GM18867 (cell line): Measurements from ENCODE around the gene DESI2.
"Not testable (repeated sequence)": the region's sequence is repeated elsewhere in the genome, so short reads cannot be mapped to it uniquely, and the experiment has no call there.

Experiments
- ATAC-seq: cut with Tn5 transposase; IDR thresholded peaks from one replicate; pipeline ENCODE4 v1.9.1; 2021; ENCODE audit warnings: mild to moderate bottlenecking, moderate library complexity; ENCODE audit not compliant: unreplicated experiment

DESI2 gene

GRCh38 chr1:244704107-244704506 lies 51.2 kb downstream of the DESI2 start:
- ATAC-seq: no peak

DNA sequence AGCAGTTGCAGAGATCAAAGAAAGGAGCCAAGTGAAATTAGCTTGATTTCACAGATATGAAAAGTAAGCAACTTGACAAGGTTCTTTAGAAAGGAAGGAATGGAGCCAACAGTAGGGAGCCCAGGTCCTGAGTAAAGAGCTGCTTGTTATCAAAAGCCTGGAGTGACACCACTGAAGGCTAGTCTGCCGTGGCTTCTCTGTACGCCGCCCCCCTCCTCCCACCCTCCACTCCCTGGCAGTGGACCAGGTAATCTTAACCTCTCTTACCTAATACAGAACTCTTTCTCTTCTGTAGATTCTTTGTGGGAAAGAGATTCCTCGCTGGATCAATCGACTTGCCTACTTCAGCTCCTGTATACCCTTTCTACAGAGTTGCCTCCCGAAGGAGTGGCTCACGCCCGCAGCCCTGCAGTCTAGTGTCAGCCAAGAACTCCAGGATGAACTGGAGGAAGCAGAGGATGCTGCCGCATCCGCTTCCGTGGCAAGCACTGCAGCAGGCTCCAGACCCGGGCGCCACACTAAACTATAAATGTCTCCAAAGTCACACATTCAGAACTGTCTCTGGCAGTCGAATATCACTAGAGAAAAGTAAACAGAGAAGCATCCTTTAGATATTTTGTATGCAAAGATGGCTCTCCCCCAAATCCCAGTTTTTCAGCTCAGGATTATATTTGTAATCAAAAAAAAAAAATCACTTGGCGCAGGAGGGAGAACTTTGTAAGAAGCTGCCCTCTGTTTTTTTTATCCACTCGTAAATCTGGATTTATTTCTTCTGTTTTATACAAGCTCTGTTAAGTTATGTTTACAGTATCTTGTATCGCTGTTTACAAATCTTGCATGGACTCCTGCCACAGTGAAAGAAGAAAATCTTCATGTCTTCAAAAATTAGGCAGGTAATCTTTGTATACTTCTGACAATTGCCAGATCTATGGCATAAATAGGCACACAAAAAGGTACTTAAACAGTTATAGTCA lies 52.6 kb downstream of the DESI2 start:
- ATAC-seq: no peak

- no peak for ATAC-seq
These were observed 56.1 kb downstream of the DESI2 start for GRCh38 chr1:244709076-244709475.

GRCh38 chr1:244709476-244710368 lies 56.8 kb downstream of the DESI2 start:
- no peak for ATAC-seq

- ATAC-seq: no peak
These were observed 57.6 kb downstream of the DESI2 start for GRCh38 chr1:244710474-244711062.

DNA sequence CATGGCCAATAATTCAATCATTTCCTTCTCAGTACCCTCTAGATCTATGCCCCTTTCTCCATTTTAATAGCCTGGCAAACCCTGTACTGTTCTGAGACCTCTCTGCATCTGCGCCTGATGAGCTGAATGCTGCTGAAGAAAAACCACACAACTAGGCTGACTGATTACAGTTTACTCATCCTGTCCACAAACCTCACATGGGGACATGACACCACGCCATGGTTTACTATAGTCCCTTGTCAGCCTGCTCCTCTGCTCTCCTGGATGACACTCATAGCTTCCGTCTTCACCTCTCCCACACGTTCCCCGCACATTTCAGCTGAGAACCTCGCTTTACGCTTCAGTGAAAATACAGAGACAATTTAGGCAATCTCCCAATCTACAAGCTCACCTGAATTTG lies 59.7 kb downstream of the DESI2 start:
- ATAC-seq: peak; percentile 65

- no peak for ATAC-seq
These were observed 60.4 kb downstream of the DESI2 start for GRCh38 chr1:244713332-244713731.

DNA sequence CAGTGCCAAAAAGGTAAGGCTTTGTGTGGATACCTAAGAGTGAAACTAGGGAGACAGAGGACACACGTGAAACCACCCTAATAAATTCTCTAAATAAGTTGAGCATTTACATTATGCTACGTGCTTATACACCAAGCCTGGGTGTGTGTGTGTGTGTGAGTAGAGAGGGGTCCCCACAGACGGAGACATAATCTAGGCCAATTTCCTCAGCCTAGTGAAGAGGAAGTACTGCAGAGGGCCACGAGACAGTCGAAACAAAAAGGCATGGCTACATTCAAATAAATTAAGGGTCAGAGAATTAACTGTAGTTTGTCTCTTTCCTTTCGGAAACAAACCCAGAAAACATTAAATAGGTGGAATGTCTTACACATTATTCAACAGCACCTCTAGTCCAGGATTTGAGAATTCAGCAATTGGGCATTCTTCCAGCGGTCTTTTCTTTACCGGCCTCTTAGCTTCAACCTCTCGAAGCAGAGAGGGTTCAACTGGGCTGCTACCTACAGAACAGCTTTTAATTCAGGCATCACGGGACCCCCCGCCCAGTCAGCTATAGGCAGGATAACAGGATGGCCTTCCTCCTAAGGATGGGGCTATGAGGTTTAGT lies 75.0 kb downstream of the DESI2 start:
- no peak for ATAC-seq

- no peak for ATAC-seq
These were observed 77.4 kb downstream of the DESI2 start for GRCh38 chr1:244730153-244730933.

DNA sequence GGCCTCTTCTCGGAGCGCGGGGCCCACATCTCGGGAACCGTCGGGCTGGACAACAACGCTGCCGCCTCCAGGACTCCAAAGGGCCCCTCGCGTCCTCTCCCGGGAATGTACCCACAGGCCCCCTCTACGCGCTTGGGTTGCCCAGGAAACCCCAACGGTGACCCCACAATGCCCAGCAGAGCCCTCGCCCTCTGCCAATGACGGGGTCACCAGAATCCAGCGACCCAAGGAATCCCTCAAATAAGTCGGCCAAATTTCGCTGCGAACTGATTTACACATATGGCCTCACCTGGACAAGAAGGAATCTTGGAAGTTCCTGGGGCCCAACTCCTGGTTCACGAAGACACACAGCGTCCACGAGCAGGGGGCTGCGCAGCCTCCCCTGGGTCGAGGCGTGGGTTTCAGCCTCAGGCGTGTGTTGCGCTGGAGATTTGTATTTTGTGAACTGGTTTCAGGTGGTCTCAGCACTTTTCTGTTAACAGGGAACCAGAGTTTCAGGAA lies 78.1 kb downstream of the DESI2 start:
- no peak for ATAC-seq

GRCh38 chr1:244731651-244732050 lies 78.7 kb downstream of the DESI2 start:
- ATAC-seq: no peak

- ATAC-seq: no peak
These were observed 80.0 kb downstream of the DESI2 start for GRCh38 chr1:244732851-244733450.

GRCh38 chr1:244735404-244735803 lies 82.5 kb downstream of the DESI2 start:
- ATAC-seq: no peak

GRCh38 chr1:244735876-244736561 lies 83.1 kb downstream of the DESI2 start:
- no peak for ATAC-seq

GRCh38 chr1:244739140-244739539 lies 86.2 kb downstream of the DESI2 start:
- not testable (repeated sequence) for ATAC-seq

DNA sequence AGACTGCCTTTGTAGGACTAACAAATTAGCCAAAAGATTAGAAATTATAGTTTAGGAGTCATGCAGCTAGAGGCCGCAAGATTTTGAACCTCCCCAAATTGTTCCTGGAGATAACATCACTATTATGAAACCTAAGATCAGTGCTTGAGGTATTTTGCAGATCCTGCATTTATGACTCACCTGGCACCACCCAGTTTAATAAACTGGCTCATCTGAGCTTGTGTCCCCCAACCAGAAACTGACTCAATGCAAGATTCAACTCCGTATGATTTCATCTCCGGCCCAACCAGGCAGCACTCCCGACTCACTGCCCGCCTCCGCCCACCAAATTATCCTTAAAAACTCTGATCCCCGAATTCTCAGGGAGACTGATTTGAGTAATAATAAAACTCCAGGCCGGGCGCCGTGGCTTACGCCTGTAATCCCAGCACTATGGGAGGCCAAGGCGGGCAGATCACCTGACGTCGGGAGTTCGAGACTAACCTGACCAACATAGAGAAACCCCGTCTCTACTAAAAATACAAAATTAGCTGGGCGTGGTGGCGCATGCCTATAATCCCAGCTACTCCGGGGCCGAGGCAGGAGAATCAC lies 87.2 kb downstream of the DESI2 start:
- ATAC-seq: not testable (repeated sequence)

- no peak for ATAC-seq
These were observed 88.8 kb downstream of the DESI2 start for GRCh38 chr1:244741692-244742091.

DNA sequence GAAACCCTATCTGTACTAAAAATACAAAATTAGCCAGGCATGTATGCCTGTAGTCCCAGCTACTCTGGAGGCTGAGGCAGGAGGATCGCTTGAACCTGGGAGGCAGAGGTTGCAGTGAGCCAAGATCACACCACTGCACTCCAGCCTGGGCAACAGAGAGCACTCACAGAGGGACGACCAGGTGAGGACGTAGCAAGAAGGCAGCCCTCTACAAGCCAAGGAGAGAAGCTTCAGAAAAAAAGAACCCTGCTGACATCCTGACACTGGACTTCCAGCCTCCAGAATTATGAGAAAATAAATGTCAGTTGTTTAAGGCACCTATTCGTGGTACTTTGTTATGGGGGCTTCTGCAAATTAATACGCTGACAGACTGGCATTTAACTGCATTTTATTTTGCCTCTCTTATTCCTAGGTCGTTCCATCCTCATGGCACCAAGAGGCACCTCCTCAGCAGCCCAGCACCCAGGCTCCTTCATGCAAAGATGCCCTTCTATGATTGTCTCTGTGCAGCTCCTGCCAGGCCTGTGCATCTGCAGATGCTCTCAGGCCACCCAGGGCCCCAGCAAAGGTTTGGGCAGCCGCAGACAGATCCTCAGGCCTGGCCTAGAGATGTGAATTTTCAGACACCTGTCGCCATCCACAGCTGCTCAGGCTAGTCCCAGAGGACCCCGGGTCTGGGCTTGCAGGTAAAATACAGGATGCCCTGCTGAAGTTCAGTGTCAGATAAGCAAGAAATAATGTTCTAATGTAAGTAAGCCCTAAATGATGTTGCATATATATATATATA lies 96.5 kb downstream of the DESI2 start:
- no peak for ATAC-seq
